Activated CD4-positive, alpha-beta T cell treated with anti-CD3 and anti-CD28 coated beads, Interleukin-2, amount 50 U/mL, for 16 hours (primary cell): ENCODE data around the gene FAM184A.
"Not testable (repeated sequence)": the region's sequence is repeated elsewhere in the genome, so short reads cannot be mapped to it uniquely, and the experiment has no call there.

Experiments used
- DNase-seq: peaks from one replicate; pipeline ENCODE4 v3.0.0-alpha.2; 2020

Gene FAM184A

GRCh38 chr6:119006974-119007373 lies 71.5 kb downstream of the FAM184A start:
- no peak for DNase-seq

DNA sequence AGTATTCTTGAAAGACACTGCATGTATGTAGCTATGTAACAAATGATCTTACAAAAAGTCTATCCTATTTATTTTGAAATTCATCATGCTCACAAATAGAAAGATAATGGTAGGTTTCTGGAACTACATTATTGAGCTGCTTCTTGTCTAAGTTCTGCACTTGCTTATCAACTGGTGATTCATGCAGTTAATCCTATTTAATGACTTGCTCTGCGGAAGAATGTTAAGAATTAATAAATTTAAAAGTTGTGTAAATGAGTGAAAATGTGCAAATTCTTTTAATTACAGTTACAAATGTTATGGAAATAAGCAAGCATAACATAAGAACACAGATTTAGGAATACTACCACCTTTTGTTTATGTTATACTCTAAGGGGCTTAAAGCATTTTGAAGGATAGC lies 76.4 kb downstream of the FAM184A start:
- no peak for DNase-seq

GRCh38 chr6:118999494-119000040 lies 78.9 kb downstream of the FAM184A start:
- no peak for DNase-seq

DNA sequence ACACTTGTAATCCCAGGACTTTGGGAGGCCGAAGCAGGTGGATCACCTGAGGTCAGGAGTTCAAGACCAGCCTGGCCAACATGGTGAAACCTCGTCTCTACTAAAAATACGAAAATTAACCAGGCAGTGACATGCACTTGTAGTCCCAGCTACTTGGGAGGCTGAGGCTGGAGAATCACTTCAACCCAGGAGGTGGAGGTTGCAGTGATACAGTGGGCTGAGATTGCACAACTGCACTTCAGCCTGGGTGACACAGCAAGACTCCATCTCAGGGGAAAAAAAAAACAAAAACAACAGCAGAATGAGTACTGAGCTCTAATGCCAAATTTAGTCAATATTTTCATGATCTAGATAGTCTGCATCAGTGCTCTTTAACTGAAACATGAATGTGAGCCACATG lies 81.0 kb downstream of the FAM184A start:
- DNase-seq: not testable (repeated sequence)

DNA sequence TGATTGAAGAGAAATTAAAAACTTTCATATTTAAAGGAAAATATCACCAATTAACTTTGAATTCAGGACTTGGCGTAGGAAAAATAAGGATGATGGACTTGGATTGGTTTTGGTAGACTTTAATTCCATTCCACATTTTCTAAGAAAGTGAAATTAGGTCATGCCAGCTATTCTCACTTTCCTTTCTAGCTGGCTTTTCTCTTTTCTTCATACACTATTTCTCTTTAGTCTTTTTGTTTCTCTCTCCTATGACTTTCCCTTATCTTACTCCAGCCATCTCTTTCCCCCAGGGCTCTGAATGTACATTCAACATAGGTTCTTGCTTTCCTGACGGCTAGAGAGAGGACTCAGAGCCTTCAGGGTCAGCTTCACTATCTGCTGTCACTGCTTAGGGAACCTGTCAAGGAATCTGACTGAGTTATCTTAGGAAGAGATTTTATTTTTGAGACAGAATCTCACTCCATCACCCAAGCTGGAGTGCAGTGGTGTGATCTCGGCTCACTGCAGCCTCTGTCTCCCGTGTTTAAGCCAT lies 82.1 kb downstream of the FAM184A start:
- no peak for DNase-seq

DNA sequence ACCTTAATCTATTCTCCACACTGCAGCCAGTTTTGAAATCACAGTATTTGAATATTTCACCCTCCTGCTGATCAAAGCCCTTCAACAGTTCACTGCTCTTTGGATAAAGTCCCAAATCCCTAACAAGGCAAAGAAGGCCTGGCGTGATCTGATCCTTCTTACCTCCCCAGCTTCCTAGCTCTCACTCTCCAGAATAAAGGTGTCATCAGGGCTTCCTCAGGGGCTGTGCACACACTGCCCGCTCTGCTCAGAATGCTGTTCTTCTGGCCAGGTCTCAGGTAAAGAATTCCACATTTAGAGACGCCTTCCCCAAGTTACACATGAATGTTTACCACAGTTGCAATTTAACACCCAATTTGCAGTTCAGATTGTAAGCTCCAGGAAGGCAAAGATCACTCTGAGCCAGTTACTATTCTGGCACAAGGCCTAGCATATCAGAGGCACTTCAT lies 84.6 kb downstream of the FAM184A start:
- DNase-seq: no peak

GRCh38 chr6:118993358-118993757 lies 85.1 kb downstream of the FAM184A start:
- DNase-seq: no peak

GRCh38 chr6:118992186-118992795 lies 86.2 kb downstream of the FAM184A start:
- no peak for DNase-seq

DNA sequence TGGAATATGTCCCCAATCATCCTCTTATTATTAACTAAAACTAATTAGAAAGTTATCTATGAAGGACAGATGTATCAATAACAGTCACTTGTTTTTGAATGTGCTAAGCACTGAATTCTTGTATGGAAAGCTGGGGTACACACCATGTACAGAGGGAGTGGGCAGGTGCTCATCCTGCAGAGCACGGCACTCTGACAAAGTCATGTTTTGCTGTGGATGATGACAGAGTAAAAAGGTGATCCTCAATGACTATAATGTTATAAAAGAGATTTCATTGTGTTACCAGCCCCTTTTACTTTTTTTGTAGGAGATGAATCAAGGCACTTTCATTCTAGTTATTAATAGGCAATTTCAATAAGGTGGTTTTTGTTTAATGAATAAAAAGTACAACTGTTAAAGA lies 92.2 kb downstream of the FAM184A start:
- DNase-seq: no peak

GRCh38 chr6:118985123-118985830 lies 93.2 kb downstream of the FAM184A start:
- no peak for DNase-seq

DNA sequence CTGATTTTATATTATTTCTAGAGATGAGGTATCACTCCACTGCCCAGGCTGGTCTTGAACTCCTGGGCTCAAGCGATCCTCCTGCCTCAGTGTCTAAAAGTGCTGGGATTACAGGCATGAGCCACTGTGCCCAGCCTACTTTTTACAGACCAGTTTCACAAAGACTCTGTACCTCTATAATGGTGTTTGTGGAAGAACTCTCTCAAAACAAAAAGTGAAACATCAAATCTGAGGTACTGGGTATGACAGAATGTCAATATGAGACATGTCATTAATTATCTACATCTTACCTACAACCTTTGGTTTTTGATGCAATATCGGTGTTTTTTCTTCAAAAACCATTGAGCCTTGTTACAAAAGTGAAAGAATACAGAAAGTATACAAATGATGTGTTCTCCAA lies 94.1 kb downstream of the FAM184A start:
- DNase-seq: peak; percentile 8

DNA sequence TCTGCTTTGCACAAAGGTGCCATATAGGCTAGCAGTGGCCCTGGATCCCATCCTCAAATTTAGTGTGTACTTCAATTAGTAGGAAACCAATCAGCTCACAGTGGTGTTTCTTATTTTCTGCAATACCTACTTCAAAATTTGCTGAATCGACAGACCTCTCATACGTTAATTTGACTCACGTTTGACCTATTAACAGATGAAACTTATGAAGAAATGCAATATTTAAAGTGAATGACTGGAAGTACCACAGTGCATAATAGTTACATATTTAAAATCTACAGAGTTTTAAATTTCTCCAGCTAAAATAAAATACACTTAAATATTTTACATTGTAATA lies 95.9 kb downstream of the FAM184A start:
- DNase-seq: no peak

- DNase-seq: no peak
Observed at GRCh38 chr6:118981884-118982574, 96.4 kb downstream of the FAM184A start.

- DNase-seq: no peak
Observed at GRCh38 chr6:118980063-118980462, 98.4 kb downstream of the FAM184A start.

GRCh38 chr6:118974790-118975189 lies 103.7 kb downstream of the FAM184A start:
- no peak for DNase-seq

DNA sequence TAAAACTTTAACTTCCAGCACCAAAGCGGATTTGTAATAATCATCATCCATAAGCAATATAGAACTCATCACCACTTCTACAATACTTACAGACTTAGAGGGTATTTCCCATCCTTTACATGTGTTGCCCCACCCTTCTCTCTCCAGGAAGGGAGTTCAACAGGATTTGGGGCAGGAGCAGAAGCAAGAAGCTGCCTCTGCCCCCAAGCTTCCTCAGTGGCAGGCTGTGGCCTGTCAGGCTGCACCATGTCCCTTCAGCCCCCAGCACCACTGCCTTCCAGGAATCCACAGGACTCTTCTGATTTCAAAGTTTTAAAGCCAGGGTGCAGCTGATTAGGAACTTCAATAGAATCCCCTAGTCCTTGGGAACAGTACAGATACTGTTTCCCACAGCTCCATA lies 106.8 kb downstream of the FAM184A start:
- no peak for DNase-seq

DNA sequence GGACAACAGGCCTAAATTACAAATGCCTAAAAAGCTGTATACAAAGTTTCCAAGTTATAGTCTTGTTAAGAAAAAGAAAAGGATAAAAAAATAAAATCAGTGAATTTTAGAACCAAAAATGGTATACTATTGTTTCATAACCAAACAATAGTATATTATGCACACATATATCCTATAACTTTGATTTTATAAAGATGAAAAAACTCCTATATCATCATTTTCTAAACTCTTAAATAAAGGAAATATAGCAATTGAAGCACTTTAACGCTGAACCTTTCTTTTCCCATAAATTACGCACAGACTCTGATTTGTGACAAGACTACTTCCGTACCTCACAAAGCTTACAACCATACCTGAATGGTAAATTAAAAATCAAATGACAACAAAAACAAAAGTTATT lies 107.6 kb downstream of the FAM184A start:
- no peak for DNase-seq

- peak; percentile 15 for DNase-seq
Observed at GRCh38 chr6:118968416-118968815, 110.0 kb downstream of the FAM184A start.

GRCh38 chr6:118967239-118967638 lies 111.2 kb downstream of the FAM184A start:
- DNase-seq: no peak

GRCh38 chr6:118965843-118966370 lies 112.6 kb downstream of the FAM184A start:
- DNase-seq: no peak

DNA sequence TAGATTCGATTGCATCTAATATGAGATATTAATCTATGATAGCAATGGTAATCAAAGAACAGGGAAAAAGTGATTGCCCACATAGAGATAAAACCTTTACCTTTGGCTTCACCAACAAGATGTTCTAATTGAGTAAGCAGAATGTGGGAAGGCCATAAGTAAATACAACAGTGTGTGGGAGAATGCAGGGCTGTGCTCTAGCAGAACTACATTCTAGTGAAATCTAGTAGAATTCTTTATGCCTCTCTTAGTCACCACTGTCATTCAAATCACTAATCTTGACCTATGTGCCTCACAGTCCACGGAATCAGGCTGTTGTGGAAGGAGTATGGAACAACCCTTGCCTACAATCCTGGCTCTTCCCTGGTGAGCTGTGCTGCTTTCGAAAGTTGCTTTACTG lies 113.1 kb downstream of the FAM184A start:
- no peak for DNase-seq

- DNase-seq: no peak
Observed at GRCh38 chr6:118963003-118963402, 115.5 kb downstream of the FAM184A start.

GRCh38 chr6:118959903-118960302 lies 118.6 kb downstream of the FAM184A start:
- DNase-seq: no peak
